HEK293 (cell line): Measurements from ENCODE around the gene NR1H3.

ENCODE experiments used
- CTCF ChIA-PET: fragments of 350-600 bp; formaldehyde crosslinking; extraction: SDS; loops from one replicate; lab custom pipeline; 2021; ENCODE audit warnings: antibody characterized with exemption; lab: Yijun Ruan, JAX
- POLR2A ChIA-PET: fragments of 300-600 bp; formaldehyde crosslinking; extraction: SDS; loops from one replicate; lab custom pipeline; 2020; ENCODE audit warnings: antibody characterized with exemption, inconsistent platforms; lab: Yijun Ruan, JAX
- H3K27ac ChIP-seq: fragments of 200-500 bp; sonication (Bioruptor generic); 2 replicates; pipeline ENCODE4 v1.5.1; 2014; ENCODE audit warnings: low read depth, low read length, control low read depth, inconsistent platforms; ENCODE audit errors: extremely low read depth
- H3K36me3 ChIP-seq, 2 experiments: fragments of 200-500 bp in 1 of 2; sonication (Bioruptor generic) in 1 of 2; 1 replicate in 1 of 2; 2 replicates in 1 of 2; pipeline ENCODE4 v1.5.1; 2014 to 2017; ENCODE audit warnings: inconsistent platforms in 2 of 2, low read length in 2 of 2; ENCODE audit not compliant: control insufficient read depth in 2 of 2, insufficient read depth in 1 of 2
- H3K4me1 ChIP-seq: fragments of 200-500 bp; sonication (Bioruptor generic); 2 replicates; pipeline ENCODE4 v1.5.1; 2014; ENCODE audit warnings: mild to moderate bottlenecking, low read length, inconsistent platforms; ENCODE audit not compliant: control insufficient read depth, insufficient read depth
- H3K4me3 ChIP-seq: 2 replicates; pipeline ENCODE4 v1.5.1; 2011; ENCODE audit warnings: low read depth, mild to moderate bottlenecking, control low read depth, low read length, moderate library complexity
- H3K9me3 ChIP-seq: fragments of 200-500 bp; sonication (Bioruptor generic); 2 replicates; pipeline ENCODE4 v1.5.1; 2014; ENCODE audit warnings: low read depth, low read length, inconsistent platforms; ENCODE audit not compliant: control insufficient read depth, insufficient read depth
- BCL11A ChIP-seq: fragments of 450-650 bp; formaldehyde crosslinking; IDR thresholded peaks from 2 replicates; pipeline ENCODE4 v1.5.1; 2016; ENCODE audit warnings: low read depth, missing biosample characterization, missing genetic modification characterization
- EGR2 ChIP-seq: fragments of 450-650 bp; formaldehyde crosslinking; IDR thresholded peaks from 2 replicates; pipeline ENCODE4 v1.5.1; 2016; ENCODE audit warnings: low read depth, missing biosample characterization, missing genetic modification characterization
- ELK4 ChIP-seq: IDR thresholded peaks from 2 replicates; pipeline ENCODE4 v1.6.1; 2011; ENCODE audit warnings: mild to moderate bottlenecking, low read depth, low read length, borderline replicate concordance
- KLF10 ChIP-seq: fragments of 450-650 bp; IDR thresholded peaks from 2 replicates; pipeline ENCODE4 v1.5.1; 2018; ENCODE audit warnings: missing biosample characterization, mild to moderate bottlenecking, missing genetic modification characterization
- KLF17 ChIP-seq: fragments of 450-650 bp; formaldehyde crosslinking; IDR thresholded peaks from 2 replicates; pipeline ENCODE4 v1.5.1; 2016; ENCODE audit warnings: missing biosample characterization, missing genetic modification characterization
- REST ChIP-seq: fragments of 450-650 bp; formaldehyde crosslinking; IDR thresholded peaks from 2 replicates; pipeline ENCODE4 v1.5.1; 2016; ENCODE audit warnings: missing biosample characterization, missing genetic modification characterization
- TRIM28 ChIP-seq: IDR thresholded peaks from 2 replicates; pipeline ENCODE4 v1.6.1; 2011; ENCODE audit warnings: low read length, control low read depth, borderline replicate concordance
- WT1 ChIP-seq: fragments of 450-650 bp; formaldehyde crosslinking; IDR thresholded peaks from 2 replicates; pipeline ENCODE4 v1.5.1; 2016; ENCODE audit warnings: missing biosample characterization, missing genetic modification characterization
- ZBTB6 ChIP-seq: fragments of 450-650 bp; formaldehyde crosslinking; IDR thresholded peaks from 2 replicates; pipeline ENCODE4 v1.5.1; 2017; ENCODE audit warnings: missing biosample characterization, missing genetic modification characterization
- ZNF24 ChIP-seq: fragments of 450-650 bp; formaldehyde crosslinking; IDR thresholded peaks from 2 replicates; pipeline ENCODE4 v1.5.1; 2016; ENCODE audit warnings: missing biosample characterization, missing genetic modification characterization
- ZNF292 ChIP-seq: fragments of 450-650 bp; formaldehyde crosslinking; IDR thresholded peaks from 2 replicates; pipeline ENCODE4 v1.5.1; 2016; ENCODE audit warnings: low read depth, missing biosample characterization, missing genetic modification characterization, borderline replicate concordance
- ZNF362 ChIP-seq: fragments of 450-650 bp; formaldehyde crosslinking; IDR thresholded peaks from 2 replicates; pipeline ENCODE4 v1.5.1; 2016; ENCODE audit warnings: missing biosample characterization, missing genetic modification characterization
- ZNF394 ChIP-seq: fragments of 450-650 bp; formaldehyde crosslinking; IDR thresholded peaks from 2 replicates; pipeline ENCODE4 v1.5.1; 2016; ENCODE audit warnings: missing biosample characterization, missing genetic modification characterization, mild to moderate bottlenecking, moderate library complexity, borderline replicate concordance
- ZNF544 ChIP-seq: fragments of 450-650 bp; formaldehyde crosslinking; IDR thresholded peaks from 2 replicates; pipeline ENCODE4 v1.5.0; 2017; ENCODE audit warnings: missing biosample characterization, missing genetic modification characterization
- ZNF600 ChIP-seq: fragments of 450-650 bp; formaldehyde crosslinking; IDR thresholded peaks from 2 replicates; pipeline ENCODE4 v1.5.1; 2016; ENCODE audit warnings: missing biosample characterization, missing genetic modification characterization
- ZNF626 ChIP-seq: fragments of 450-650 bp; sonication (Bioruptor Pico); formaldehyde crosslinking; IDR thresholded peaks from 2 replicates; pipeline ENCODE4 v1.5.1; 2018; ENCODE audit warnings: missing biosample characterization, missing genetic modification characterization, inconsistent platforms
- ZNF629 ChIP-seq: fragments of 450-650 bp; formaldehyde crosslinking; IDR thresholded peaks from 2 replicates; pipeline ENCODE4 v1.5.1; 2017; ENCODE audit warnings: missing biosample characterization, missing genetic modification characterization
- ZNF664 ChIP-seq: fragments of 450-650 bp; formaldehyde crosslinking; IDR thresholded peaks from 2 replicates; pipeline ENCODE4 v1.5.1; 2016; ENCODE audit warnings: missing biosample characterization, missing genetic modification characterization
- ZNF707 ChIP-seq: fragments of 450-650 bp; formaldehyde crosslinking; IDR thresholded peaks from 2 replicates; pipeline ENCODE4 v1.5.1; 2016; ENCODE audit warnings: missing biosample characterization, missing genetic modification characterization
- ZNF777 ChIP-seq: fragments of 450-650 bp; formaldehyde crosslinking; IDR thresholded peaks from 2 replicates; pipeline ENCODE4 v1.5.1; 2017; ENCODE audit warnings: missing biosample characterization, missing genetic modification characterization, borderline replicate concordance

Gene NR1H3

GRCh38 chr11:47271961-47272661 lies 14.3 kb downstream of the NR1H3 start:
- POLR2A ChIA-PET = interaction anchor here (0.7 to 2.3 kb wide), 2 partner anchors 14 to 407 kb away, joined by 3 to 5 read pairs; partner anchors contain the start of gene NR1H3

GRCh38 chr11:47272706-47273105 lies 14.9 kb downstream of the NR1H3 start:
- TF ChIP-seq ZNF24 (tag by site-specific recombination) (no peak), REST (tag by site-specific recombination) (peak; percentile 88)
- POLR2A ChIA-PET = interaction anchor here (2.3 kb wide), 1 partner anchor 15 kb away, joined by 5 read pairs; the partner anchor contains the start of gene NR1H3
- no peaks in the 10 kb centered on the region for H3K9me3 ChIP-seq
- H3K36me3 ChIP-seq = peaks cover 0 to 41% of the 10 kb centered on the region in 2 experiments; a peak in 1 of 3 replicates
- CTCF ChIA-PET = interaction anchor here (1.0 to 3.1 kb wide), 3 partner anchors 14 to 82 kb away, joined by 3 to 33 read pairs (median 4); partner anchors contain the start of gene NR1H3
- H3K27ac ChIP-seq = no peak overlapping the region
- no peak overlapping the region for H3K4me3 ChIP-seq
- H3K4me1 ChIP-seq = peaks cover 13% of the 10 kb centered on the region; the same call in 1 of the 2 replicates

More at GRCh38 chr11:47271961-47272661, 14.3 kb downstream of the NR1H3 start:
- Histone ChIP-seq H3K4me3 (no peak overlapping the region), H3K27ac (no peak overlapping the region), H3K36me3 (peaks cover 0 to 35% of the 10 kb centered on the region in 2 experiments; a peak in 1 of 3 replicates), H3K4me1 (peaks cover 13% of the 10 kb centered on the region; the same call in 1 of the 2 replicates), H3K9me3 (no peaks in the 10 kb centered on the region)
- no peak for TF ChIP-seq ZNF707
- TF ChIP-seq ZNF362 (tag by site-specific recombination) = no peak
- TF ChIP-seq TRIM28 = 0 out of 2 replicates have a peak, but pooled peaks have one; percentile 14
- no peak for TF ChIP-seq ZNF629 (tag by site-specific recombination)
- TF ChIP-seq ZNF626 (tag by site-specific recombination) = no peak
- TF ChIP-seq ZNF664 (tag by site-specific recombination) = no peak
- TF ChIP-seq ZNF292 (tag by site-specific recombination) = no peak
- peak; percentile 40; the same call in 1 of the 2 replicates for TF ChIP-seq KLF17 (tag by site-specific recombination)
- no peak for TF ChIP-seq ZNF544 (tag by site-specific recombination)
- peak; percentile 15; the same call in 1 of the 2 replicates for TF ChIP-seq ZNF394 (tag by site-specific recombination)
- TF ChIP-seq BCL11A = no peak
- no peak for TF ChIP-seq KLF10 (tag by site-specific recombination)
- peak; percentile 47; the same call in 1 of the 2 replicates for TF ChIP-seq WT1
- TF ChIP-seq ELK4 = no peak
- peak; percentile 58 for TF ChIP-seq ZNF600 (tag by site-specific recombination)
- peak; percentile 38; the same call in 1 of the 2 replicates for TF ChIP-seq ZBTB6 (tag by site-specific recombination)
- no peak for TF ChIP-seq ZNF777 (tag by site-specific recombination)
- TF ChIP-seq EGR2 (tag by site-specific recombination) = no peak
- CTCF ChIA-PET = interaction anchor here (1.0 to 3.1 kb wide), 4 partner anchors 9 to 83 kb away, joined by 3 to 33 read pairs (median 6); partner anchors contain the start of gene NR1H3
